Activated naive CD8-positive, alpha-beta T cell treated with anti-CD3 and anti-CD28 coated beads for 36 hours (primary cell): ENCODE data around the gene PTPRD. TPM values are rescaled to one million over a fixed set of nuclear protein-coding genes. Genes with fewer than 3 reads are reported as not detected.
"Not testable (repeated sequence)": the region's sequence is repeated elsewhere in the genome, so short reads cannot be mapped to it uniquely, and the experiment has no call there.

Experiments
- DNase-seq: peaks from one replicate; pipeline ENCODE4 v3.0.0; 2021
- H3K27ac Mint-ChIP-seq: one replicate; pipeline ENCODE4 v1.8.0; 2022; ENCODE audit warnings: mild to moderate bottlenecking, moderate library complexity, mixed read lengths
- H3K27me3 Mint-ChIP-seq: one replicate; pipeline ENCODE4 v1.8.0; 2022; ENCODE audit warnings: mild to moderate bottlenecking, mixed read lengths
- H3K36me3 Mint-ChIP-seq: one replicate; pipeline ENCODE4 v1.8.0; 2021; ENCODE audit warnings: mild to moderate bottlenecking, mixed read lengths
- H3K4me1 Mint-ChIP-seq: one replicate; pipeline ENCODE4 v1.8.0; 2021; ENCODE audit warnings: mixed read lengths
- H3K4me3 Mint-ChIP-seq: one replicate; pipeline ENCODE4 v1.8.0; 2022; ENCODE audit warnings: mild to moderate bottlenecking, moderate library complexity, mixed read lengths
- H3K9me3 Mint-ChIP-seq: one replicate; pipeline ENCODE4 v1.8.0; 2022; ENCODE audit warnings: mixed read lengths
- total RNA-seq, 2 experiments: library from RNA; stranded (reverse); gene quantifications; one replicate each; pipeline ENCODE4 v1.2.3, GENCODE V29; 2021

Gene PTPRD
- total RNA-seq, 2 experiments from 2014 or later, result 0.16 to 0.18 TPM

GRCh38 chr9:9996259-9996658, 616.5 kb downstream of the PTPRD start:
- H3K4me1 Mint-ChIP-seq, result no peaks in the 10 kb centered on the region
- H3K4me3 Mint-ChIP-seq, result no peak overlapping the region
- no peak overlapping the region for H3K27ac Mint-ChIP-seq
- H3K27me3 Mint-ChIP-seq, result no peaks in the 10 kb centered on the region
- H3K36me3 Mint-ChIP-seq, result no peaks in the 10 kb centered on the region
- H3K9me3 Mint-ChIP-seq, result no peaks in the 10 kb centered on the region
- no peak for DNase-seq

- Mint-ChIP-seq H3K36me3 (no peaks in the 10 kb centered on the region), H3K4me3 (no peak overlapping the region), H3K9me3 (no peaks in the 10 kb centered on the region), H3K4me1 (no peaks in the 10 kb centered on the region), H3K27ac (no peak overlapping the region), H3K27me3 (no peaks in the 10 kb centered on the region)
- DNase-seq, result no peak
Measured at GRCh38 chr9:9992936-9993335, 619.9 kb downstream of the PTPRD start.

GRCh38 chr9:9973062-9973461, 639.7 kb downstream of the PTPRD start:
- no peaks in the 10 kb centered on the region for H3K9me3 Mint-ChIP-seq

GRCh38 chr9:9970514-9970913, 642.3 kb downstream of the PTPRD start:
- no peak overlapping the region for H3K4me3 Mint-ChIP-seq
- H3K27me3 Mint-ChIP-seq, result no peaks in the 10 kb centered on the region
- H3K4me1 Mint-ChIP-seq, result no peaks in the 10 kb centered on the region
- H3K9me3 Mint-ChIP-seq, result no peaks in the 10 kb centered on the region
- no peak for DNase-seq
- no peak overlapping the region for H3K27ac Mint-ChIP-seq
- H3K36me3 Mint-ChIP-seq, result no peaks in the 10 kb centered on the region

More at GRCh38 chr9:9973062-9973461, 639.7 kb downstream of the PTPRD start:
- H3K4me3 Mint-ChIP-seq, result no peak overlapping the region
- no peak overlapping the region for H3K27ac Mint-ChIP-seq
- H3K36me3 Mint-ChIP-seq, result no peaks in the 10 kb centered on the region
- H3K4me1 Mint-ChIP-seq, result no peaks in the 10 kb centered on the region
- H3K27me3 Mint-ChIP-seq, result no peaks in the 10 kb centered on the region
- no peak for DNase-seq

GRCh38 chr9:9963841-9964240, 649.0 kb downstream of the PTPRD start:
- no peak for DNase-seq
- no peak overlapping the region for H3K27ac Mint-ChIP-seq
- no peaks in the 10 kb centered on the region for H3K4me1 Mint-ChIP-seq
- no peak overlapping the region for H3K4me3 Mint-ChIP-seq
- H3K9me3 Mint-ChIP-seq, result no peaks in the 10 kb centered on the region
- H3K36me3 Mint-ChIP-seq, result no peaks in the 10 kb centered on the region
- no peaks in the 10 kb centered on the region for H3K27me3 Mint-ChIP-seq

- Mint-ChIP-seq H3K4me1 (no peaks in the 10 kb centered on the region), H3K36me3 (no peaks in the 10 kb centered on the region), H3K4me3 (no peak overlapping the region), H3K9me3 (no peaks in the 10 kb centered on the region), H3K27ac (no peak overlapping the region), H3K27me3 (no peaks in the 10 kb centered on the region)
- no peak for DNase-seq
Measured at GRCh38 chr9:9961934-9962333, 650.9 kb downstream of the PTPRD start.

GRCh38 chr9:9961487-9961886, 651.3 kb downstream of the PTPRD start:
- DNase-seq, result no peak
- no peak overlapping the region for H3K4me3 Mint-ChIP-seq
- no peaks in the 10 kb centered on the region for H3K27me3 Mint-ChIP-seq
- H3K4me1 Mint-ChIP-seq, result no peaks in the 10 kb centered on the region
- H3K9me3 Mint-ChIP-seq, result no peaks in the 10 kb centered on the region
- H3K27ac Mint-ChIP-seq, result no peak overlapping the region
- H3K36me3 Mint-ChIP-seq, result no peaks in the 10 kb centered on the region

GRCh38 chr9:9951556-9952160, 661.1 kb downstream of the PTPRD start:
- Mint-ChIP-seq H3K36me3 (no peaks in the 10 kb centered on the region), H3K27me3 (no peaks in the 10 kb centered on the region), H3K9me3 (no peaks in the 10 kb centered on the region), H3K4me1 (no peaks in the 10 kb centered on the region), H3K27ac (no peak overlapping the region), H3K4me3 (no peak overlapping the region)
- no peak for DNase-seq

- H3K4me3 Mint-ChIP-seq, result no peak overlapping the region
- no peak overlapping the region for H3K27ac Mint-ChIP-seq
- no peaks in the 10 kb centered on the region for H3K27me3 Mint-ChIP-seq
- H3K9me3 Mint-ChIP-seq, result no peaks in the 10 kb centered on the region
- H3K4me1 Mint-ChIP-seq, result no peaks in the 10 kb centered on the region
- no peaks in the 10 kb centered on the region for H3K36me3 Mint-ChIP-seq
- no peak for DNase-seq
Measured at GRCh38 chr9:9950813-9951212, 662.0 kb downstream of the PTPRD start.

- no peaks in the 10 kb centered on the region for H3K27me3 Mint-ChIP-seq
- no peaks in the 10 kb centered on the region for H3K9me3 Mint-ChIP-seq
- H3K4me1 Mint-ChIP-seq, result no peaks in the 10 kb centered on the region
- DNase-seq, result no peak
- H3K27ac Mint-ChIP-seq, result no peak overlapping the region
- H3K36me3 Mint-ChIP-seq, result no peaks in the 10 kb centered on the region
- H3K4me3 Mint-ChIP-seq, result no peak overlapping the region
Measured at GRCh38 chr9:9949978-9950377, 662.8 kb downstream of the PTPRD start.

- H3K9me3 Mint-ChIP-seq, result no peaks in the 10 kb centered on the region
- H3K36me3 Mint-ChIP-seq, result no peaks in the 10 kb centered on the region
- H3K27ac Mint-ChIP-seq, result no peak overlapping the region
- no peak overlapping the region for H3K4me3 Mint-ChIP-seq
- no peaks in the 10 kb centered on the region for H3K4me1 Mint-ChIP-seq
- no peak for DNase-seq
- H3K27me3 Mint-ChIP-seq, result no peaks in the 10 kb centered on the region
Measured at GRCh38 chr9:9949368-9949767, 663.4 kb downstream of the PTPRD start.

- no peak overlapping the region for H3K4me3 Mint-ChIP-seq
- H3K4me1 Mint-ChIP-seq, result no peaks in the 10 kb centered on the region
- no peak overlapping the region for H3K27ac Mint-ChIP-seq
- peaks cover 4% of the 10 kb centered on the region for H3K27me3 Mint-ChIP-seq
- no peaks in the 10 kb centered on the region for H3K9me3 Mint-ChIP-seq
- no peak for DNase-seq
- H3K36me3 Mint-ChIP-seq, result no peaks in the 10 kb centered on the region
Measured at GRCh38 chr9:9945966-9946365, 666.8 kb downstream of the PTPRD start.

- peak; percentile 16 for DNase-seq
- no peaks in the 10 kb centered on the region for H3K4me1 Mint-ChIP-seq
- H3K27me3 Mint-ChIP-seq, result peaks cover 4% of the 10 kb centered on the region
- H3K4me3 Mint-ChIP-seq, result no peak overlapping the region
- H3K9me3 Mint-ChIP-seq, result no peaks in the 10 kb centered on the region
- H3K36me3 Mint-ChIP-seq, result no peaks in the 10 kb centered on the region
- H3K27ac Mint-ChIP-seq, result no peak overlapping the region
Measured at GRCh38 chr9:9942764-9943424, 669.9 kb downstream of the PTPRD start.

GRCh38 chr9:9938432-9938831, 674.4 kb downstream of the PTPRD start:
- no peaks in the 10 kb centered on the region for H3K36me3 Mint-ChIP-seq
- no peaks in the 10 kb centered on the region for H3K4me1 Mint-ChIP-seq
- H3K4me3 Mint-ChIP-seq, result no peak overlapping the region
- no peak for DNase-seq
- H3K9me3 Mint-ChIP-seq, result no peaks in the 10 kb centered on the region
- no peak overlapping the region for H3K27ac Mint-ChIP-seq
- peaks cover 4% of the 10 kb centered on the region for H3K27me3 Mint-ChIP-seq

GRCh38 chr9:9931464-9931863, 681.3 kb downstream of the PTPRD start:
- not testable (repeated sequence) for H3K4me3 Mint-ChIP-seq, H3K27ac Mint-ChIP-seq, DNase-seq, H3K9me3 Mint-ChIP-seq, H3K36me3 Mint-ChIP-seq, H3K4me1 Mint-ChIP-seq, H3K27me3 Mint-ChIP-seq

GRCh38 chr9:9924376-9924775, 688.4 kb downstream of the PTPRD start:
- no peaks in the 10 kb centered on the region for H3K9me3 Mint-ChIP-seq
- no peaks in the 10 kb centered on the region for H3K27me3 Mint-ChIP-seq
- no peaks in the 10 kb centered on the region for H3K36me3 Mint-ChIP-seq
- DNase-seq, result no peak
- H3K4me3 Mint-ChIP-seq, result no peak overlapping the region
- no peaks in the 10 kb centered on the region for H3K4me1 Mint-ChIP-seq
- H3K27ac Mint-ChIP-seq, result no peak overlapping the region
